H9 (cell line): ENCODE measurements around the gene GNL1. TPM values are rescaled to one million over a fixed set of nuclear protein-coding genes. Genes with fewer than 3 reads are reported as not detected.
A peak's percentile ranks its signal among the peaks of the same experiment; 100 is the strongest.

Experiments used
- DNase-seq: peaks from one replicate; pipeline ENCODE4 v3.0.0-alpha.2; 2017
- H2AFZ ChIP-seq: one replicate; pipeline ENCODE4 v1.6.1; 2013; ENCODE audit warnings: mild to moderate bottlenecking, low read length, control low read depth, moderate library complexity
- H2AK5ac ChIP-seq: 2 replicates; pipeline ENCODE4 v1.6.1; 2013; ENCODE audit warnings: low read length, control low read depth, mixed read lengths; ENCODE audit not compliant: insufficient read length
- H2BK120ac ChIP-seq: one replicate; pipeline ENCODE4 v1.6.1; 2013; ENCODE audit warnings: low read depth, mild to moderate bottlenecking, low read length, control low read depth, inconsistent platforms; ENCODE audit not compliant: poor library complexity, severe bottlenecking
- H2BK12ac ChIP-seq: 2 replicates; pipeline ENCODE4 v1.6.1; 2013; ENCODE audit warnings: low read length, control low read depth, mixed read lengths, low read depth; ENCODE audit not compliant: insufficient read length
- H2BK15ac ChIP-seq: 2 replicates; pipeline ENCODE4 v1.6.1; 2013; ENCODE audit warnings: low read depth, low read length, control low read depth
- H2BK20ac ChIP-seq: one replicate; pipeline ENCODE4 v1.6.1; 2013; ENCODE audit warnings: low read depth, mild to moderate bottlenecking, low read length, control low read depth, inconsistent platforms; ENCODE audit not compliant: poor library complexity, severe bottlenecking
- H2BK5ac ChIP-seq: 2 replicates; pipeline ENCODE4 v1.6.1; 2013; ENCODE audit warnings: low read length, control low read depth, mixed read lengths; ENCODE audit not compliant: insufficient read length
- H3K14ac ChIP-seq: 2 replicates; pipeline ENCODE4 v1.6.1; 2013; ENCODE audit warnings: low read length, control low read depth; ENCODE audit not compliant: insufficient read depth
- H3K18ac ChIP-seq: 2 replicates; pipeline ENCODE4 v1.6.1; 2013; ENCODE audit warnings: low read depth, mild to moderate bottlenecking, mixed read lengths, low read length, control low read depth; ENCODE audit not compliant: insufficient read length
- H3K23ac ChIP-seq: 2 replicates; pipeline ENCODE4 v1.6.1; 2013; ENCODE audit warnings: low read length, control low read depth, mixed read lengths, low read depth; ENCODE audit not compliant: insufficient read length
- H3K23me2 ChIP-seq: 2 replicates; pipeline ENCODE4 v1.6.1; 2013; ENCODE audit warnings: low read depth, mild to moderate bottlenecking, mixed read lengths, low read length, control low read depth; ENCODE audit not compliant: insufficient read length, poor library complexity, severe bottlenecking
- H3K27ac ChIP-seq: 2 replicates; pipeline ENCODE4 v1.5.1; 2013; ENCODE audit warnings: low read length, control low read depth, mixed read lengths, low read depth; ENCODE audit not compliant: insufficient read length
- H3K27me3 ChIP-seq: 2 replicates; pipeline ENCODE4 v1.6.1; 2013; ENCODE audit warnings: low read length, control low read depth, inconsistent platforms; ENCODE audit not compliant: insufficient read depth
- H3K4ac ChIP-seq: 2 replicates; pipeline ENCODE4 v1.6.1; 2013; ENCODE audit warnings: low read depth, mild to moderate bottlenecking, control low read depth, inconsistent platforms, low read length, moderate library complexity
- H3K4me1 ChIP-seq: 2 replicates; pipeline ENCODE4 v1.6.1; 2013; ENCODE audit warnings: low read length, control low read depth, inconsistent platforms; ENCODE audit not compliant: insufficient read depth
- H3K4me2 ChIP-seq: 2 replicates; pipeline ENCODE4 v1.6.1; 2013; ENCODE audit warnings: low read length, control low read depth, mixed read lengths; ENCODE audit not compliant: insufficient read length, insufficient read depth
- H3K56ac ChIP-seq: 2 replicates; pipeline ENCODE4 v1.6.1; 2013; ENCODE audit warnings: low read depth, mild to moderate bottlenecking, mixed read lengths, low read length, control low read depth; ENCODE audit not compliant: insufficient read length
- H3K79me1 ChIP-seq: 2 replicates; pipeline ENCODE4 v1.6.1; 2013; ENCODE audit warnings: low read depth, mild to moderate bottlenecking, moderate library complexity, low read length, control low read depth, inconsistent platforms; ENCODE audit not compliant: insufficient read depth, poor library complexity, severe bottlenecking
- H3K79me2 ChIP-seq: 2 replicates; pipeline ENCODE4 v1.6.1; 2013; ENCODE audit warnings: low read length, control low read depth, inconsistent platforms; ENCODE audit not compliant: insufficient read depth
- H3K9ac ChIP-seq: 2 replicates; pipeline ENCODE4 v1.6.1; 2013; ENCODE audit warnings: low read length, control low read depth, mixed read lengths; ENCODE audit not compliant: insufficient read length; ENCODE audit errors: extremely low read depth
- H3K9me3 ChIP-seq: one replicate; pipeline ENCODE4 v1.6.1; 2013; ENCODE audit warnings: low read depth, low read length, inconsistent platforms; ENCODE audit not compliant: control insufficient read depth
- H3T11ph ChIP-seq: one replicate; pipeline ENCODE4 v1.6.1; 2013; ENCODE audit warnings: mild to moderate bottlenecking, low read length, control low read depth, inconsistent platforms
- H4K20me1 ChIP-seq: one replicate; pipeline ENCODE4 v1.6.1; 2013; ENCODE audit not compliant: control insufficient read depth, insufficient read length, insufficient read depth
- H4K5ac ChIP-seq: 2 replicates; pipeline ENCODE4 v1.6.1; 2013; ENCODE audit warnings: low read depth, mild to moderate bottlenecking, mixed read lengths, low read length, control low read depth; ENCODE audit not compliant: insufficient read length
- H4K8ac ChIP-seq: replicated peaks from 2 replicates; pipeline ENCODE4 v1.6.1; 2013; ENCODE audit warnings: low read length, control low read depth, mixed read lengths, low read depth; ENCODE audit not compliant: insufficient read length
- H4K91ac ChIP-seq: 2 replicates; pipeline ENCODE4 v1.6.1; 2013; ENCODE audit warnings: low read depth, mild to moderate bottlenecking, moderate library complexity, mixed read lengths, low read length, control low read depth; ENCODE audit not compliant: insufficient read length
- H3K27ac Mint-ChIP-seq, 3 experiments: 2 replicates in 2 of 3; 3 replicates in 1 of 3; pipeline ENCODE4 v1.8.0; 2020 to 2021; ENCODE audit warnings: mixed read lengths in 3 of 3, mild to moderate bottlenecking in 1 of 3, moderate library complexity in 1 of 3
- H3K27me3 Mint-ChIP-seq: 2 replicates; pipeline ENCODE4 v1.8.0; 2021; ENCODE audit warnings: low read depth, mild to moderate bottlenecking, moderate library complexity, mixed read lengths
- H3K36me3 Mint-ChIP-seq, 3 experiments: 2 replicates in 2 of 3; 3 replicates in 1 of 3; pipeline ENCODE4 v1.8.0; 2020 to 2021; ENCODE audit warnings: low read depth in 3 of 3, mixed read lengths in 3 of 3; ENCODE audit not compliant: insufficient read depth in 1 of 3
- H3K4me1 Mint-ChIP-seq, 2 experiments: 2 replicates each; pipeline ENCODE4 v1.8.0; 2020; ENCODE audit warnings: mixed read lengths in 2 of 2
- H3K4me3 Mint-ChIP-seq, 2 experiments: 2 replicates in 1 of 2; 3 replicates in 1 of 2; pipeline ENCODE4 v1.8.0; 2020 to 2021; ENCODE audit warnings: mild to moderate bottlenecking in 2 of 2, mixed read lengths in 2 of 2, moderate library complexity in 1 of 2
- H3K9me3 Mint-ChIP-seq, 2 experiments: 2 replicates in 1 of 2; 3 replicates in 1 of 2; pipeline ENCODE4 v1.8.0; 2020; ENCODE audit warnings: mild to moderate bottlenecking in 2 of 2, mixed read lengths in 2 of 2, moderate library complexity in 1 of 2
- CTCF ChIP-seq: fragments of 200-600 bp; sonication (generic); conservative IDR thresholded peaks from 3 replicates; pipeline ENCODE4 v1.8.0; 2021; ENCODE audit warnings: antibody characterized with exemption, mild to moderate bottlenecking
- WGBS: extraction: QIAGEN DNeasy Blood & Tissue Kit; methylation state at CpG from one replicate; pipeline ENCODE4 v1.1.7; 2013; ENCODE audit warnings: missing lambda C conversion rate, low lambda C conversion rate, mixed read lengths; ENCODE audit not compliant: insufficient read length; ENCODE audit errors: extremely low coverage; 5-methylcytosine and 5-hydroxymethylcytosine counted together
- total RNA-seq: library from RNA; stranded (reverse); gene quantifications from 2 replicates; pipeline ENCODE4 v1.2.1, GENCODE V29; 2021

GNL1 gene
- total RNA-seq, 1 experiment from 2014 or later, result 83.5 TPM

GRCh38 chr6:30557683-30557981, 1.3 kb upstream of the GNL1 start:
- Histone ChIP-seq H4K8ac (no peak overlapping the region), H2AK5ac (no peak overlapping the region), H2BK5ac (no peak overlapping the region), H4K91ac (no peak overlapping the region), H3K18ac (peak overlapping the region; percentile 95), H2BK20ac (no peak overlapping the region), H2BK120ac (no peak overlapping the region), H3K23ac (no peak overlapping the region), H3T11ph (no peak overlapping the region), H3K9ac (peak overlapping the region; percentile 81), H3K9me3 (no peaks in the 10 kb centered on the region), H3K23me2 (peaks cover 14% of the 10 kb centered on the region), H3K79me1 (peaks cover 2% of the 10 kb centered on the region), H4K20me1 (no peaks in the 10 kb centered on the region), H4K5ac (no peak overlapping the region), H3K27ac (no peak overlapping the region), H3K14ac (peak overlapping the region; percentile 91; the same call in 1 of the 2 replicates), H2BK15ac (no peak overlapping the region), H3K4me1 (no peaks in the 10 kb centered on the region), H3K56ac (no peak overlapping the region), H2AFZ (no peak overlapping the region), H3K4me2 (peak overlapping the region; percentile 82), H3K79me2 (peaks cover 5% of the 10 kb centered on the region; the same call in 1 of the 2 replicates), H3K27me3 (no peaks in the 10 kb centered on the region), H3K4ac (no peak overlapping the region), H2BK12ac (no peak overlapping the region)
- no peak for DNase-seq
- no CpG with 5 or more reads among the region's 6 CpGs for WGBS
- no peak for TF ChIP-seq CTCF
- Mint-ChIP-seq H3K4me1 (peaks cover 15 to 17% of the 10 kb centered on the region in 2 experiments), H3K27ac (peak overlapping the region; percentile 99 to 100 (median 100); a peak in 6 of 7 replicates), H3K27me3 (no peaks in the 10 kb centered on the region; the same call in 1 of the 2 replicates), H3K9me3 (no peaks in the 10 kb centered on the region; a peak in 1 of 5 replicates), H3K36me3 (peaks cover 30 to 67% (median 50%) of the 10 kb centered on the region in 3 experiments), H3K4me3 (peak overlapping the region; percentile 94 to 95)
